HG03439 (cell line): ENCODE measurements around the gene CPAMD8.

Experiments used
- ATAC-seq: cut with Tn5 transposase; IDR thresholded peaks from one replicate; pipeline ENCODE4 v1.9.1; 2021; ENCODE audit warnings: mild to moderate bottlenecking, moderate library complexity; ENCODE audit not compliant: unreplicated experiment

Gene CPAMD8

DNA sequence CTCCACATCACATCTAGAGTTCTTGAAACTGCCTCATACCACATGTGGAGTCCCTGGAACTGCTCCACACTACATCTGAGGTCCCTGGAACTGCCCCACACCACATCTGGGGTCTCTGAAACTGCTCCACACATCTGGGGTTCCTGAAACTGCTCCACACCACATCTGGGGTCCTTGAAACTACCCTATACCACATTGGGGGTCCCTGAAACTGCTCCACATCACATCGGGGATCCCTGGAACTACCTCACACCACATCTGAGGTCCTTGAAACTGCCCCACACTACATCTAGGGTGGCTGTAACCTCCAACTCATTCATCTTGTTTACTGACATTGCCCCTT is 104.0 kb downstream of the CPAMD8 start:
- no peak for ATAC-seq

DNA sequence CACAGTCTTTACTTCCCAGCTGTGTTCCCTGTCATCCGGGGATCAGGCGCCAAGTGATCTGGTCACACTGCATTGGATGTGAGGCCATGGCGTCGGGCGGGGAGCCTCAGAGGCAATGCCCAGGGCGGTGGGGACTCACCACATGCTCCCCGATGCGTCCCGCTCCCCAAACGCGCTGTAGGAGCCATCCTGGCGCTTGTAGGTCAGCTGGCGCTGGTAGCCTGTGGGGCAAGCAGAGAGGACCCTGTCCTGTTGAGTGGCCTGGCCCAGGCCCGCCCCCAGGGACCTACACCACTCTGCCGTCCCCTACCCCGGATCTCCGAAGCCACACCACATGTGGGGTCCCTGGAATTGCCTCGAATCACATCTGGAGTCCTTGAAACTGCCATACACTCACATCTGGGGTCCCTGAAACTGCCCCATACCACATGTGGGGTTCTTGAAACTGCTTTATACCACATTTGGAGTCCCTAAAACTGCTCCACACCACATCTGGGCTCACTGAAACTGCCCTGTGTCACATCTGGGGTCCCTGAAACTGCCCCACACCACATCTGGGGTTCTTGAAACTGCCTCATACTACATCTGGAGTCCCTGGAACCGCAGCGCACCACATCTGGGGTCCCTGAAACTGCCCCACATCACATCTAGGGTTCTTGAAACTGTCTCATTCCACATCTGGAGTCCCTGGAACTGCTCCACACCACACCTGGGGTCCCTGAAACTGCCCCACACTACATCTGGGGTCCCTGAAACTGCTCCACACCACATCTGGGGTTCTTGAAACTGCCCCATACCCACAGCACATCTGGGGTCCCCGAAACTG is 104.6 kb downstream of the CPAMD8 start:
- no peak for ATAC-seq

DNA sequence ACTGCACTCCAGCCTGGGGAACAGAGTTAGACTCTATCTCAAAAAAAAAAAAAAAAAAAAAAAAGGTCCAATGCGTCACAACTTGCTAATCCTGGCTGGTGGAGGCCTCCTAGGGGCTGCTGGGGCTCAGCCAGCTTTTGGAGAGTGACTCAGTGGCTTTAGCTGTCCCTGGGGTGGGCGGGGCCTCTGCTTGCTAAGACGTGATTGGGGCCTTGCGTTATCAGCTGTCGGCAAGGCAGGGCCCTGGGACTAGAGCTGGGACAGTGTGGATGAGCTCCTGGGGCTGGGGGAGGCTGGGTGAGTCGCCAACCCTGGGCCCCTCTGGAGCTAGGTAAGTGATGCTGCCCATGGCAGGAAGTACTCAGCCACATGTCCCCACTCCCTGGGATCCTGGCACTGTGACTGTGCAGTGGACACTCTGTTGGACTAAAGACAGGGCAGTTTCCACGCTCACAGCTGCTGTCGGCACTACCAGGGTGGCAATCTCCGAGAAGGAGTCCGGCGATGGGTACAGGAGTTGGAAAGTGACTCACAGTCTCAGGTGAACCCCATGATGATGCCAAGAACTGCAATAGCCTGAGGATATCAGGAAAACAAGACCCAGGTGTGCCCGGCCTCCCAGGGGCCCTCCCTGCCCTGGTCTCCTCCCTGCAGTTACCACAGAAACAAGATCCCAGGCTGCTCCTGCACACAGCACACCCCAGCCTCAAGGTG is 105.6 kb downstream of the CPAMD8 start:
- ATAC-seq: no peak

DNA sequence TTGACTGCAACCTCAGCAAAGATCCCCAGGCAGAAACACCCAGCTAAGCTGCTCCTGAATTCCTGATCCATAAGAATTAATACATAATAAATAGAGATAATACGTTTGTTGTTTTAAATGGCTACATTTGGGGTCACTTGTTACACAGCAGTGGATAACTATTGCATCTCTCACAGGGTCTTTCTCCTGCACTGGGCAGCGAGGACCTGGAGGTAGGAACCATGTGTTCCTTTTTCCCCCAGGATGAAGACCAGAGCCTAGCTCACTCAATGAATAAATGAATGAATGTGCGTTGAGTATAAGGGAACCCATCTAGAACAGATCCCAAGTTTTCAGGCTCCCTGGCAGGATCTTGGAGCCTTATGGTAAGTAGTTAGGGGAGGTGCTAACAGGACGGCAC is 107.1 kb downstream of the CPAMD8 start:
- no peak for ATAC-seq

DNA sequence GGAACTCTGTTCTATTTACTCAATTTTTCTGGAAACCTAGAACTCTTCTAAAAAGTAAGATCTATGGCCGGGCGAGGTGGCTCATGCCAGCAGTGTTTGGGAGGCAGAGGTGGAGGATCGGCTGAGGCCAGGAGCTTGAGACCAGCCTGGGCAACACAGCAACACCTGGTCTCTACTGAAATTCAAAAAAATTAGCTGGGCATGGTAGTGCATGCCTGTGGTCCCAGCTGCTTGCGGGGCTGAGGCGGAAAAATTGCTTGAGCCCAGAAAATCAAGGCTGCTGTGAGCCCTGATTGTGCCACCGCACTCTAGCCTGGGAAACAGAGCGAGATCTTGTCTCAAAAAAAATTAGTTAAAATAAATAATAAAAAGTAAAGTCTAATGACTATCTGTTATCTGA is 109.2 kb downstream of the CPAMD8 start:
- ATAC-seq: no peak

DNA sequence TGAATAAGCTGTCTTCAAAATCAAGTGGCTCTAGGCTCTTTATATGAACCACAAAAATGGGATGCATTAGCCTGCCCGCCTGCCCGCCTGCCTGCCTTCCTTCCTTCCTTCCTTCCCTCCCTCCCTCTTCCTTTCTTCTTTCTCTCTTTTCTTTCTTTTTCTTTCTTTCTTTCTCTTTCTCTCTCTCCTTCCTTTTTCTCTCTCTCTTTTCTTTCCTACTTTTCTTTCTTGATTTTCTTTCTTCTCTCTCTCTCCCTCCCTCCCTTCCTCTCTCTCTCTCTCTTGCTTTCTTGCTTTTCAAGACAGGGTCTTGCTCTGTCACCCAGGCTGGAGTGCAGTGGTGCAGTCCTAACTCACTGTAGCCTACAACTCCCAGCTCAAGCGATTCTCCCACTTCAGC is 110.9 kb downstream of the CPAMD8 start:
- no peak for ATAC-seq

DNA sequence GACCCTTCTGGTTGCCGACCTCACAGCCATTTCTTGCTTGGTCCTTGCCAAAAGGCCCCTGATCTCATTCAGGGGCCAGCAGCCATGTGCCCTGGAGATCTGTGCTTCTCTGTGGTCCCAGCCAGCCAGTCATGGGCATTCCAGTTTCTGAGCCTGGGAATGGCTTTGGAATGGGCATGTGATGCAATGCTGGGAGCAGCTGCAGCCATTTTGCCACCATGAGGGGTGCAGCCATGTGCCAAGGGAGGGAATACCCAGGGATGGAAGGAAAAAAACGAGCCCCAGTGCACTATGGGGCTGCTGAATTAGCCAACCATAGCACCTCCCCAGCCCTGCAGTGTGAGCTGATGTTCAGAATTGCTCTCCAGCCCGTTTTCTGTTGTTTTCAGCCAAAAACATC is 111.5 kb downstream of the CPAMD8 start:
- no peak for ATAC-seq

DNA sequence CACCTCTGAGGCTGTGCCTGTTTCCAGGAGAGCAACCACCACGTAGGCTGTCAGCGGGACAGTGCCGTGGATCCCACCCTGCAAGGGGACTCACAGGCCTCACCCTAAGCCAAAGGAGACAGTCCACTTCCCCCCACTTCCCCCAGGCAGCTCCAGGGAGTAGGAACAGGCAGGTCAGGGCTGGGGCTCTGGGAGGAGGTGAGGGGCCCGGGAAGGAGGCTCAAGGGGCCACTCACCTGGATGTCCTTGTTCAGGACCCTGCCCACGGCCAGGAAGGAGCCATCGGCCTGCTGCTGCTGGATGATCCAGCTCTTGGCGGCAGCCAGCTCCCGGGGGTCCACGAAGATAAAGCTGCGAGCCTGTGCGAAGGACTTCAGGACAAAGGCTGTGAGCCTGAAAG is 112.2 kb downstream of the CPAMD8 start:
- no peak for ATAC-seq

DNA sequence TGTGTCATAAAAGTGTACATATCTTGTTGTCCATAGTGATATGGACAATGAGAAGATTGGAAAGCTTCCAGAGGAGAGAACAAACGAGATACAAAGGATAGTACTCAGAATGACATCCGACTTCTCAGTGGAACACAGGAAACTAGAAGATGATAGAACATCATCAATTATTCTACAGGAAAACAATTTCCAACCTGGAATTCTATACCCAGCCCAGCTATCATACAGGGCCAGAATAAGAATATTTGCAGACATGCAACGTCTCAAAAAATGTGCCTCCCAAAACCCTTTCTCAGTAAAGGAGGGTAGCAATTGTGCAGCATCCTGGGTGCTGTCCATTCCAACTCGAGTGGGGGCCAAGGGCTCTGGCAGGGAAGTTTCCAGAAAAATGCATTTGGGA is 113.8 kb downstream of the CPAMD8 start:
- no peak for ATAC-seq

DNA sequence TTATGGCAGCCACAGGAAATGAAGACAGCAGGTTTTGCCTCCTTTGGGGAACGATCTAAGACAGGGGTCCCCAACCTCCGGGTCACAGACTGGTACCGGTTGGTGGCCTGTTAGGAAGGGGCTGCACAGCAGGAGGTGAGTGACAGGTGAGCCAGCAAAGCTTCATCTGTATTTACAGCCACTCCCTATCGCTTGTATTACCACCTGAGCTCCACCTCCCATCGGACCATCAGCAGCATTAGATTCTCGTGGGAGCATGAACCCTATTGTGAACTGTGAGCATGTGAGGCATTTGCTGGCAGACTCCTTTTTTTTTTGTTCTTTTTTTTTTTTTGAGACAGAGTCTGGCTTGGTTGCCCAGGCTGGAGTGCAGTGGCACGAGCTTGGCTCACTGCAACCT is 115.6 kb downstream of the CPAMD8 start:
- no peak for ATAC-seq

DNA sequence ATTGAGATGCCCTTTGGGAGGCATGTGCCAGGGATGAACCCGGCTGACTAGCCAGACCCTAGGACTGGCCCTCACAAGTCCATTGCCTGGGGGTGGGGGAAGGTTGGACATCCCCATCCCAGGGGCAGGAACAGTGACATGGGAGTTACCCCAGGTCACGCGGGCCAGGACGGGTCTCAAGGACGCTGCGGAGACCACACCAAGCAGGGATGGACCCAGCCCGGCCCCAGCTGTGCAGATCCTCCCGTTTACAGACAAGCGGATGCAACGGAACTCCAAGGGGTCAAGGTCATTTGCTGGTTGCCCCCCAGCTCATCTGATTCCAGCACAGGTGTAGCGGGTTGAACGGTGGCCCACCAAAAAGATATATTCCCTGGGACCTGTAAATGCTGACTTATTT is 117.9 kb downstream of the CPAMD8 start:
- no peak for ATAC-seq

DNA sequence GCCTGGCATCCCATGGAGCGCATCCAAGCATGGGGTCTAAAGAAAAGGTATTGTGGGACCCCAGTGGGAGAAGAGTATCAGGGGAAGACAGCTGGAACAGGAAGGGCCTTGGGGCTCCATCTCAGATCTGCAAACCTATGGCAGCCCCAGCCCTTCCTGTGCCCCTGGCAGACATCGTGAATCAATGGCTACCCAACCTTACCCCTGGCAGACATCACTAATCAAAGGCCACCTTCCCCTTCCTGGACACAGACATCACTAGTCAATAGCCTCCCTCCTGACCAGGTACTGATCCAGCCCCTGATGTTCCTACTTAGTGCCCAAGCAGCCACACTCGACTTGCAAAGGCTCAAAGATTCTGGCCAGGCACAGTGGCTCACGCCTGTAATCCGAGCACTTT is 122.0 kb downstream of the CPAMD8 start:
- no peak for ATAC-seq

DNA sequence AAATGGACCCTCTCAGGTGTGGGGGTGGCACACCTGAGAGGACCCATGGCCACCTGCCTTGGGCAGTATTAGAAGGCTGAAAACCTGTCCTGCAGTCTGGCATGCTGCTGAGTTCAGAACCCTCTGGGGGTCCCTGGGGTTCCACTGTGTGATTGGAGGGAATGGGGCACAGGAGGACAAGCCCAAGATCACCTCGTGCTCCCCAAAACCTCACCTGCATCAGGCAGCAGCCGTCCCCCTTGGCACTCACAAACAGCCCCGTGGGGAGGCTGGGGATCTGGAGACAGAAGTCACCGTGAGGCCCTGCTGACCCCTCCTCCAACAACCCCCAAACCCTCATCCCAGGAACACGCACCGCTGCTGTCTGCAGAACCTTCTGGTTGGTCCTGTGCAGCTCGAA is 123.3 kb downstream of the CPAMD8 start:
- ATAC-seq: no peak

DNA sequence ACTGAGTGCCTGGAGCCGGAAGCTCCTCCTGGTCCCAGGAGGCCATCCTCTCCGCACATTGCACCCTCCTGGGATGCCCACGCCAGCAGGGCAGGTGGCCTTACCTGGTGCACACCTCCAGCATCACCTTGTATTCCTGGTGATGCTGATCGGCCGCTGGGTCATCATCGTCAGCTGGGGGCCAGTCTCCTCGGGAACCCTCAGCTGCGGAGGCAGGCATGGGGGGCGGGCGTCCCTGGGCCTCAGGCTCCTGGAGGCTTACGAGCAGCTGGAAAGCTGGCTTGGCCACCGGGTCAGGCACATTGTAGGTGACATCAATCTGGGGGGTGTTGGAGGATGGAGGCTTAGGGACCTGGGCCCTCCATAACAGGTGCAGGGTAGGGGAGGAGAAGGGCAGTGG is 124.1 kb downstream of the CPAMD8 start:
- no peak for ATAC-seq

DNA sequence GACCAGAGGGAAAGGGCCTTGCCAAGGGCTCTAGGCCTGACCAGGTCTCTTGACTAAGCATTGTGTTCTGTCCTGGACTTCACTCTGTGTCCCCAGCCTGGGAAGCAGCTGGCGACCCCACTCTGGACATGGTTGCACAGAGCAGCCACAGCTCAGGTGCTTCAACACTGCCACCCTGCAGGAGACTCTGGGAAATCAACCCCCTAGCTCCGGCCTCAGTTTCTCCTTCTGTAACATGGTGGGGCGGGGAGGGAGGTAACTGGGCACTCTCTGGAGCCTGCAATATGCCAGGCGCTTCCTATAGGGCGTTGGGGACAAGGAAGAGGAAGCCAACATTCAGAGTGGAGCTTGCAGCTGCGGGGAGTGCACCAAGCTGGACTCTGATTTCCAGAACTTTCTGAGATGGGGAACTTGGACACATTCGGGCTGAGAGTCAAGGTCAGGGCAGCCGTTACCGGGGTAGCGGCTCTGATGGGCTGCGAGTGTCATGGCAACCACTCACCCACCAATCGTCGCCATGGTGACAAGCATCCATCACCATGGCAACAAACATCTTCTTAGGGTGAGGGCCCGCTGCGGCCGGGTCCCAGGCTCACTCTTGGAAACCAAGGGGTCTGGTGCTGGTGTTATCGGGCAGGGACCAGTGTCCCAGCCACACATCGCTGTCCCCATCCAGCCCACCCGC is 125.0 kb downstream of the CPAMD8 start:
- no peak for ATAC-seq

DNA sequence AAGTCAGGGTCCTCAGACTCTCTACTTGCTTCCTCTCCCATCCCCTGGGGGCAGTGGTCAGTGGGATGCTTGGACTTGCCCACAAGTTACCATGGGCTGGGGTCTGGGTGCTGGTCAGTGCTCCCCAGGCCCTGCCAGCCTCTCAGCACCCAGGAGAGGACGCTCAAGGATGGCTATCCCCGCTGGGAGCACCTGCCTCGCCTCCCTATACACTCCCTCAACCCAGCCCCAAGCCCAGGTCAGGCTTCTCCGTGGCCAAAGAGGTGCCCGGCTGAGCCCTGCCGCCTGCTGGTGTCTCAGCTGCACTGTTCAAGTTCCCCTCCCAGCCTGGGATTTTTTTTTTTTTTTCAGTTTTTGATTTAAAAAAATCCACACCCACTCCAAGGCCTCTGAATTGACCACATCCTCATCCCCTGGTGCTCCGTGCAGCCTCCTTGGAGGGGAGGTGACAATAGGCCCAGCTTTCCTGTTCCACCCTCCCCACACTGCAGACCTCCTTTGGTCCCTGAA is 127.0 kb downstream of the CPAMD8 start:
- ATAC-seq: no peak

DNA sequence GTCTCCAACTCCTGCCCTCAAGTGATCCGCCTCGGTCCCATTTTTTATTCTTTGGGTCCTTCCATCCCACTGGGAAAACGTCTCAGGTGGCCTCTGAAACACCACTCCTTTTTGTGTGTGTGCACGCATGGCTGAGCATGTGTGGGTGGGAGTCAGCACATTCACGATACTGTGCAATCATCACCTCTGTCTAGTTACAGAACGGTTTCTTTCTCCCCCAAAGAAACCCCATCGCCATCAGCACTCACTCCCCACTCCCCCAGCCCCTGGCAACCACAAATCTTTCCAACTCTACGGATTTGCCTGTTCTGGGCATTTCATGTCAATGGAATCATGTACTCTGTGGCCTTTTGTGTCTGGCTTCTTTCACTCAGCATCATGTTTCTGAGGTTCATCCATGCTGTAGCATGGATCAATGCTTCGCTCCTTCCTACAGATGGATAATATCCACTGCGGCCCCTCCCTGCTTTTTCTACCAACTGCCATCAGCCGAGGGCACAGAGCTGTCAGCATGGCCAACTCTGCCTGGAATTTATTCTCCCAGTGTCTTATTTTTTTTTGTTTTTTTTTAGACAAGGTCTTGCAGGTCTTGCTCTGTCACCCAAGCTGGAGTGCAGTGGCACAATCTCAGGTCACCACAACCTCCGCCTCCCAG is 128.1 kb downstream of the CPAMD8 start:
- no peak for ATAC-seq

DNA sequence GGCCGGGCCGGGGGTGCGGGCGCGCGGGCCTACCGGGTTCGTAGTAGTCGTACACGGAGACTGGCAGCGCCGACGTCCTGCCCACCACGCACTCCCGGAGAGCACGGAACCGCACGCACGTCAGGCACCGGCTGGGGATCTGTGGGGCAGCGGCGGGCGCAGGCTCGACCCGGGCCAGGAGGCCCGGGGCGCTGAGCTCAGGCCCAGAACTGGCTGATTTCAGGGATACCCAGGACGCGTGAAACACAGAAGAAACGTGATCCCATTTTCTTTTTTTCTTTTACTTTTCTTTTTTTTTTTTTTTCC is 128.8 kb downstream of the CPAMD8 start:
- ATAC-seq: no peak

DNA sequence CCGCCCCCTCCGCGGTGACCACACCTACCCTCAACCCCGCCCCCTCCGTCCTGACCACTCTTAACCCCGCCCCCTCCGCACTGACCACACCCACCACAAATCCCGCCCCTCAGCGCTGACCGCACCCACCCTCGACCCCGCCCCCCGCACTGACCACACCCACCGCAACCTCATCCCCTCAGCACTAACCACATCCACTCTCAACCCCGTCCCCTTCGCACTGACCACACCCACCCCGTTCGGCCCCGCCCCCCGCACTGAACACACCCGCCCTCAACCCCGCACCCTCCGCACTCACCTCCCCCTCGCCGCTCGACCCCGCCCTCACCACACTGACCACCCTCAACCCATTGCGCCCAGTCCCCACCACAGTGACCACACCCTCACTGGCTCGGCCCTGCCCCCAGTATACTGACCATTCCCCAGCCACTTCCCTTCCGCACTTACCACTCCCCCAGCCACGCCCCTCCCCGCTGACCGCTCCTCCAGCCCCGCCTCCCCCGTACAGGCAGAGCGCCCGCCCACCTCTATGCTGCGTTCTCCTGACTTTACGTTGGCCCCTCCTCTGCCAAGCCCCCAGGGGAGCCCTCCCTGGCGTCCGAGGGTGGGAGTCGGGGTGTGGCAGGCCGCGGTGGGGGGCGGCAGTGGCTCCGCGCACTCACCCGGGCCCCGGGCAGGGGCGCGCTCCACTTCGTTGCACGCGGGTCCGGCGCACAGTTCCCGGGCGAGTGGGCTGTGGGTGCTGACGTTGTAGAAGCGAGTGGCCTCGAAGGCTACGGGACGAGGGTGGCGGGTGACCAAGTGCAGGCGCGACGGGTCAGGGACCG is 129.4 kb downstream of the CPAMD8 start:
- peak; percentile 55 for ATAC-seq

DNA sequence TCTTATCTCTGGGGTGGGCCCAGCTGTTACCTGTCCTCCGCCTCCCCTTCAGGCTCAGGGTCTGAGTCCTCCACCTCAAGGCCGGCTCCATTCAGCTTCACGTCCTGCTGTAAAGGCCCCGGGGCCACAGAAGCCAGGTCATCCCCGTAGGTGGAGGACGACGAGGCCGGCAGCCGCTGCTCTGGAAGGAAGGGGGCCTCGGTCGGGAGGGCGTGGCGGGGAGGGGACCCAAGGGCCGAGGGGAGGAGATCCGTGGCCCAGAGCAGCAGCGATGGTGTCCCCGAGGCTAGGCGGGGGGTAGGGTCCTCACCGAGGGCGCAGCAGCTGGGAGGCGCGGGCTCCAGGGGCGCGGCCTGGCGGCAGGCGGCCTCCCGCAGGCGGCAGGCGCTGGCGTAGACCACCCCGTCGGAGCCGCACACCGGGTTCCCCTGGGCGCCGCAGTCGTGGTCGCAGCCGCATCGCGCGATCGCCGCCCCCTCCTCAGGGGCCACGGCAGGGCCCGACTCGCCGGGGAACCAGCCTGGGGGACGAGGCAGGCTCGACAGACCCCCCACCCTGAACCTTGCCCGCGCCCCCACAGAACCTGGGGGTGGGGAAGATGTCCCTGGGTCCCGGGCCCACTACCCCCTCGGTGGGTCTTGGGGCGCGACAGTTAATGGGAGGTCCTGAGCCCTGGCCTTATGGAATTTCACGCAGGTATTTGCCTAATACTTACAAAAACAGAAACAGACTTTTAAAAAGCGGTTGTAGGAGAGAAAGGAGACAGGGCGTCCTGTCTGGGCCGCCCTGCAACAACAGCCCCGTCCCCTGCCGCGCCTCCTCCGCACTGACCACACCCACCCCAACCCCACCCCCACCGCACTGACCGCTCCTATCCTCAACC is 130.2 kb downstream of the CPAMD8 start:
- ATAC-seq: peak; percentile 25
